Keratinocyte (primary cell): ENCODE measurements around the gene NME7.

Source experiments
- CTCF ChIP-seq, 3 experiments: IDR thresholded peaks in 1 of 3; conservative IDR thresholded peaks in 1 of 3; optimal IDR thresholded peaks in 1 of 3; 2 replicates in 2 of 3; 3 replicates in 1 of 3; pipeline versions ENCODE3 to v1.5.1; 2011; ENCODE audit warnings: low read length in 3 of 3, mild to moderate bottlenecking in 3 of 3, moderate library complexity in 2 of 3, control low read depth in 1 of 3, inconsistent platforms in 1 of 3; ENCODE audit not compliant: insufficient read depth in 2 of 3; ENCODE audit errors: extremely low read depth in 1 of 3
- EZH2 ChIP-seq: IDR thresholded peaks from one replicate; pipeline ENCODE4 v1.6.1; 2012; ENCODE audit warnings: inconsistent platforms, mild to moderate bottlenecking, low read length, moderate library complexity

DNA sequence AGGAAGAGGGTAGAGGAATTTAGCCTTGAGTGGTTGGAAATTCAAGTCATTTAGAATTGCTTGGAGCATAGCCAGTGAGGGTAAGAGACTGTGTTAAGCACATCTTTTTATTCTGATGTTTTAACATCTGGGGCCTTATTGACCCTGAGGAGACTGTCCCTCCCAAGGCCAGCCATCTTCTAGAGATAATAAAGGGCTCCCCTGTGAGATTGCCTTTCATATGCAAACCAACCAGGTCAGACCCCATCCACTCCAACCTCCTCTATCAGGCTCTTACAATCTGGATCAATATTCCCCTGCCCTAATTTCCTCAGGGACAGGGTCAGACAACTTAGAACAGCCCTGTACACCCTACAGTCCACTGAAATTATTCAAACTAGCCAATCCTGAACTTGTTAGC lies 167.3 kb downstream of the NME7 start:
- TF ChIP-seq CTCF (optimal IDR thresholded peaks at IDR 0.05 in 1 of 3, IDR thresholded peaks at IDR 0.05 in 1 of 3, conservative IDR thresholded peaks at IDR 0.05 in 1 of 3; ENCODE audit: extremely low read depth in 1 of 3, insufficient read depth in 2 of 3, low read length in 3 of 3) (no peak), EZH2 (no peak)
